Measurements from ENCODE around the gene NEMF. TPM values are rescaled to one million over a fixed set of nuclear protein-coding genes. Genes with fewer than 3 reads are reported as not detected.
"Not testable (repeated sequence)": the region's sequence is repeated elsewhere in the genome, so short reads cannot be mapped to it uniquely, and the experiment has no call there.

Gene NEMF
- total RNA-seq (2014; rRNA removed; shearing (Covaris generic)) = 35.8 and 40.0 TPM in 2 replicates

GRCh38 chr14:49852301-49853157 is at the start of gene NEMF:
NEMF (minus strand) TSS chr14:49852788; CDS start chr14:49852753, 35 bp downstream.
- H3K27me3 ChIP-seq (ENCODE audit: control insufficient read depth, insufficient read depth, low read length) = no peaks in the 10 kb centered on the region
- H3K4me3 ChIP-seq (ENCODE audit: insufficient read depth, low read depth, low read length) = peak within 1 kb of the TSS; percentile 99
- H3K36me3 ChIP-seq (replicated peaks; ENCODE audit: control insufficient read depth, insufficient read depth, low read length) = peaks cover 4% of the 10 kb centered on the region
- peak; percentile 80 for DNase-seq

- Histone ChIP-seq H3K36me3 (replicated peaks; ENCODE audit: control insufficient read depth, insufficient read depth, low read length) (no peaks in the 10 kb centered on the region), H3K27me3 (ENCODE audit: control insufficient read depth, insufficient read depth, low read length) (no peaks in the 10 kb centered on the region)
- no peak for DNase-seq
Measured at GRCh38 chr14:49900973-49901372, 48.4 kb upstream of the NEMF start.

GRCh38 chr14:49898485-49898884 is 45.9 kb upstream of the NEMF start:
- Histone ChIP-seq H3K36me3 (replicated peaks; ENCODE audit: control insufficient read depth, insufficient read depth, low read length) (peaks cover 6% of the 10 kb centered on the region), H3K27me3 (ENCODE audit: control insufficient read depth, insufficient read depth, low read length) (no peaks in the 10 kb centered on the region), H3K4me3 (ENCODE audit: insufficient read depth, low read depth, low read length) (no peak overlapping the region)
- no peak for DNase-seq

More at GRCh38 chr14:49900973-49901372, 48.4 kb upstream of the NEMF start:
- H3K4me3 ChIP-seq (ENCODE audit: insufficient read depth, low read depth, low read length) = no peak overlapping the region

GRCh38 chr14:49897965-49898364 is 45.4 kb upstream of the NEMF start:
- Histone ChIP-seq H3K4me3 (ENCODE audit: insufficient read depth, low read depth, low read length) (no peak overlapping the region), H3K36me3 (replicated peaks; ENCODE audit: control insufficient read depth, insufficient read depth, low read length) (peaks cover 6% of the 10 kb centered on the region)
- no peak for DNase-seq

GRCh38 chr14:49897414-49897813 is 44.8 kb upstream of the NEMF start:
- no peak overlapping the region for H3K4me3 ChIP-seq (ENCODE audit: insufficient read depth, low read depth, low read length)
- H3K27me3 ChIP-seq (ENCODE audit: control insufficient read depth, insufficient read depth, low read length) = no peaks in the 10 kb centered on the region
- peaks cover 6% of the 10 kb centered on the region for H3K36me3 ChIP-seq (replicated peaks; ENCODE audit: control insufficient read depth, insufficient read depth, low read length)
- no peak for DNase-seq

More at GRCh38 chr14:49897965-49898364, 45.4 kb upstream of the NEMF start:
- no peaks in the 10 kb centered on the region for H3K27me3 ChIP-seq (ENCODE audit: control insufficient read depth, insufficient read depth, low read length)

- no peak overlapping the region for H3K4me3 ChIP-seq (ENCODE audit: insufficient read depth, low read depth, low read length)
- peaks cover 6% of the 10 kb centered on the region for H3K36me3 ChIP-seq (replicated peaks; ENCODE audit: control insufficient read depth, insufficient read depth, low read length)
- H3K27me3 ChIP-seq (ENCODE audit: control insufficient read depth, insufficient read depth, low read length) = no peaks in the 10 kb centered on the region
- no peak for DNase-seq
Measured at GRCh38 chr14:49896966-49897365, 44.4 kb upstream of the NEMF start.

- H3K27me3 ChIP-seq (ENCODE audit: control insufficient read depth, insufficient read depth, low read length); DNase-seq; H3K36me3 ChIP-seq (replicated peaks; ENCODE audit: control insufficient read depth, insufficient read depth, low read length); H3K4me3 ChIP-seq (ENCODE audit: insufficient read depth, low read depth, low read length): not testable (repeated sequence)
Measured at GRCh38 chr14:49896272-49896671, 43.7 kb upstream of the NEMF start.

GRCh38 chr14:49895480-49895879 is 42.9 kb upstream of the NEMF start:
- Histone ChIP-seq H3K4me3 (ENCODE audit: insufficient read depth, low read depth, low read length) (no peak overlapping the region), H3K36me3 (replicated peaks; ENCODE audit: control insufficient read depth, insufficient read depth, low read length) (peaks cover 6% of the 10 kb centered on the region), H3K27me3 (ENCODE audit: control insufficient read depth, insufficient read depth, low read length) (no peaks in the 10 kb centered on the region)
- no peak for DNase-seq

GRCh38 chr14:49894214-49895107 is 41.9 kb upstream of the NEMF start:
- peak overlapping the region; percentile 98 for H3K4me3 ChIP-seq (ENCODE audit: insufficient read depth, low read depth, low read length)
- not testable (repeated sequence) for H3K27me3 ChIP-seq (ENCODE audit: control insufficient read depth, insufficient read depth, low read length); H3K36me3 ChIP-seq (replicated peaks; ENCODE audit: control insufficient read depth, insufficient read depth, low read length); DNase-seq

- peaks cover 6% of the 10 kb centered on the region for H3K36me3 ChIP-seq (replicated peaks; ENCODE audit: control insufficient read depth, insufficient read depth, low read length)
- DNase-seq = peak; percentile 85
- H3K27me3 ChIP-seq (ENCODE audit: control insufficient read depth, insufficient read depth, low read length) = no peaks in the 10 kb centered on the region
- H3K4me3 ChIP-seq (ENCODE audit: insufficient read depth, low read depth, low read length) = peak overlapping the region; percentile 98
Measured at GRCh38 chr14:49893309-49894213, 41.0 kb upstream of the NEMF start.

- H3K27me3 ChIP-seq (ENCODE audit: control insufficient read depth, insufficient read depth, low read length) = no peaks in the 10 kb centered on the region
- H3K36me3 ChIP-seq (replicated peaks; ENCODE audit: control insufficient read depth, insufficient read depth, low read length) = peaks cover 6% of the 10 kb centered on the region
- H3K4me3 ChIP-seq (ENCODE audit: insufficient read depth, low read depth, low read length) = peak within 1 kb of the TSS; percentile 98
- DNase-seq = peak; percentile 97
Measured at GRCh38 chr14:49892636-49893308, 40.2 kb upstream of the NEMF start, which contains the start of gene ARF6. ARF6 (plus strand) TSS chr14:49893082; CDS start chr14:49893737, 655 bp downstream.

GRCh38 chr14:49892301-49892635 is 39.7 kb upstream of the NEMF start:
- peaks cover 6% of the 10 kb centered on the region for H3K36me3 ChIP-seq (replicated peaks; ENCODE audit: control insufficient read depth, insufficient read depth, low read length)

GRCh38 chr14:49888293-49888692 is 35.7 kb upstream of the NEMF start:
- Histone ChIP-seq H3K4me3 (ENCODE audit: insufficient read depth, low read depth, low read length) (no peak overlapping the region), H3K36me3 (replicated peaks; ENCODE audit: control insufficient read depth, insufficient read depth, low read length) (no peaks in the 10 kb centered on the region), H3K27me3 (ENCODE audit: control insufficient read depth, insufficient read depth, low read length) (no peaks in the 10 kb centered on the region)
- no peak for DNase-seq

More at GRCh38 chr14:49892301-49892635, 39.7 kb upstream of the NEMF start:
- peak overlapping the region; percentile 98 for H3K4me3 ChIP-seq (ENCODE audit: insufficient read depth, low read depth, low read length)
- no peak for DNase-seq
- H3K27me3 ChIP-seq (ENCODE audit: control insufficient read depth, insufficient read depth, low read length) = no peaks in the 10 kb centered on the region
